AG10803 (cell line): ENCODE measurements around the gene AP3S1.

Experiments
- DNase-seq: peaks from one replicate; pipeline ENCODE4 v3.0.0; 2010; ENCODE audit warnings: low read depth
- H3K4me3 ChIP-seq: 2 replicates; pipeline ENCODE4 v1.5.1; 2011; ENCODE audit warnings: mild to moderate bottlenecking, low read length, control low read depth
- CTCF ChIP-seq: conservative IDR thresholded peaks from 2 replicates; pipeline ENCODE4 v1.5.1; 2011; ENCODE audit warnings: mild to moderate bottlenecking, low read length, control low read depth, inconsistent platforms

AP3S1 gene

GRCh38 chr5:115849258-115849798, 7.6 kb downstream of the AP3S1 start:
- no peak overlapping the region for H3K4me3 ChIP-seq
- TF ChIP-seq CTCF = no peak
- no peak for DNase-seq

DNA sequence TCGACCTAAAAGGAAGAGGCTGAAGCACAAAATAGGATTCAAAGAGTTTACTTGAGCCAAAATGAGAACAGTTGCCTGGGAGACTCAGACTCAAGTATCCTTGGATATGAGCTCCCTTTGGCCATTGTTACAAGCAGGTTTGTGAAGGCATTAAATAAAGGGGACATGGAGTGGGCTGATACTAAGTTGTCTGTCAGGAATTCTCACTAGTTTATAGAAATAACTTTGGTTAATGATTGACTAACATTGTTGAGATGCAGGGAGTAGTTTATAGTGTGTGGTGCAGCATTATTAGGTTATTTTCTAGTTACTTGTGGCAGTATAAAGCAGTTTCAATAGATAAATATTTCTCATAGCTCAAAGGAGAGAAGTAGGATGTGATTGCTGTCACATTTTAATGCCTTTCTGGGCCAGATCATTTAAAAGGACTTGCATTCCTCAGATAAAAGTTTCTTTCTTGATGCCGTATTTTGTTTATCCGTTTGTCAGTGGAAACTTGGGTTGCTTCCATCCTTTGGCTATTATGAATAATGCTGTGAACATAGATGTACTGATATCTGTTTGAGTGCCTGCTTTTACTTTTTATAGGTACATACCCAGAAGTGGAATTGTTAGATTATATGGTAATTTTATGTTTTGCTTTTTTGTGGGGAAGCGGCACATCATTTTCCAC, 9.1 kb downstream of the AP3S1 start:
- TF ChIP-seq CTCF = no peak
- H3K4me3 ChIP-seq = no peak overlapping the region
- DNase-seq = peak; percentile 32

GRCh38 chr5:115854139-115854538, 12.4 kb downstream of the AP3S1 start:
- TF ChIP-seq CTCF = no peak
- H3K4me3 ChIP-seq = no peak overlapping the region
- DNase-seq = no peak

DNA sequence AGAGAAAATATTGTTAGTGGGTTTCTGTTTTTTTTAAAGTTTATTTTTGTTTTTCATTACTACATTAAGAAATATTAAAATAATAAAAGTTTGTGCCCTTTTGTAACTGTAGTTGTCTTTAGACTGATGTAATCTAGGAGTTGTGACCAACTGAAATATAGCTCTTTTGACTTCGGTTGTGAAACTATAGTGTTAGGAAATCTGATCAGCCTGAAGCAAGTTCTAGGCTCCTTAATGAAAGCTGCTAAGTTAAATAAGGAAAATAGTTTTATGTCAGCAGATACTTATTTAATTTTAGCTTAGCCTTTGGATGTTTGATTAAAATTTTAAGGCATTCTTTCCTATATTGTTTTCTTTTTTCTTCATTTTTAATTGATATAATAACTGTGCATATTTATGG, 14.2 kb downstream of the AP3S1 start:
- no peak overlapping the region for H3K4me3 ChIP-seq
- peak; percentile 54 for DNase-seq
- no peak for TF ChIP-seq CTCF

DNA sequence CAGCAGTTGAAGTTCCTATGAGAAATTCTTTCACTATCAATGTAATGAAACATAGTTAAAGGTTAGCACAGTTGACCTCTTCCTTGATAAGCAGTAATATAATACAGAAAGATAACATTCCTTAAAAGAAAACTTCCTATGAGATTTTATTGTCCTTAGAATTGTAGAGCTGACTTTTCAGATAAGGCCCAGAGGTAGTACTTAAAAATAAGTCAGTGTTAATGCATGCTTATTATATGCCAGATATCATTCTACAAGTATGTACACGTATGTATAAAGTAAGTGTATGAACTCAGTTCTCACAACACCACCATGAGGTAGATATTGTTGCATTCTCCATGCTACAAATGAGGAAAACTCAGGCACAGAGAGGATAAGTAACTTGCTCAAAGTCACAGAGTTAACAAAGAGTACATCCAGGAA, 15.3 kb downstream of the AP3S1 start:
- no peak overlapping the region for H3K4me3 ChIP-seq
- TF ChIP-seq CTCF = no peak
- no peak for DNase-seq

DNA sequence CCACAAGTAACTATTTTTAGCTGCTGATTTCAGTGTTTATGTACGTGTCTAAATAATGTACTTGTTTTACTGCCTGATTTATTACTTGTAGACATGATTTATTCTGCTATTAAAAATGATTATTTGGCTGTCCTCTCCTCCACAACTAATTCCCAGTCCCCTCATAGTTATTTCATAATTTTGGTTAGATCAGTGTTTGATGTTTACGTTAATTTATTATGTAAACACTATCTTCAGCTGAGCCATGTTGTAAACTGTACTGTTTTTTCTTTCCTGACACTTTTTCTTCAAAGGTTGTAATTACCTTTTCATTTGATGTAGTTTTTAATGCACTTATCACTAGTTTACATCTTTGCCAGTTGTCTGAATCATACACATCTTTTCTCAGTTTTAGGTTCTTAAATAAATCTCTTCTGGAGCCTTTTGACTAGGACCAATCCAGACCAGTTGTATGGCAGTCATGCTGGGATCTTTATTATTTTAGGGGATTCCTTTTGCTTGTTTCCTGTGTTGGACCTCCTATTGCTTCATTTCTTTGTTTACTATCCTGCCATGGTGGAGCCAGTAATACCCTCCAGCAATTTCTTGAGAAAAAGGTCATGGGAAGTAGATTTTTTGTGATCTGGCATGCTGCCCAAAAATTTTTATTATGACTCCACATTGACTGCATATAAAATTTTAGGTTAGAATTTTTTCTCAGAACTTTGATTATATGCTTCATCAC, 16.1 kb downstream of the AP3S1 start:
- no peak for TF ChIP-seq CTCF
- H3K4me3 ChIP-seq = no peak overlapping the region
- peak; percentile 36 for DNase-seq

GRCh38 chr5:115858396-115858795, 16.7 kb downstream of the AP3S1 start:
- DNase-seq = no peak
- TF ChIP-seq CTCF = no peak
- H3K4me3 ChIP-seq = no peak overlapping the region
